Urothelium cell line (cell line): Measurements from ENCODE around the gene FARP2.
"Not testable (repeated sequence)": the region's sequence is repeated elsewhere in the genome, so short reads cannot be mapped to it uniquely, and the experiment has no call there.

ENCODE experiments used
- DNase-seq: peaks from one replicate; pipeline ENCODE4 v3.0.0; 2011; ENCODE audit warnings: low spot score, mixed read lengths
- FAIRE-seq: peaks from 2 replicates; lab custom pipeline; 2011; peaks lifted over from hg19 to GRCh38; lab: Jason Lieb, UNC

The FARP2 gene

DNA sequence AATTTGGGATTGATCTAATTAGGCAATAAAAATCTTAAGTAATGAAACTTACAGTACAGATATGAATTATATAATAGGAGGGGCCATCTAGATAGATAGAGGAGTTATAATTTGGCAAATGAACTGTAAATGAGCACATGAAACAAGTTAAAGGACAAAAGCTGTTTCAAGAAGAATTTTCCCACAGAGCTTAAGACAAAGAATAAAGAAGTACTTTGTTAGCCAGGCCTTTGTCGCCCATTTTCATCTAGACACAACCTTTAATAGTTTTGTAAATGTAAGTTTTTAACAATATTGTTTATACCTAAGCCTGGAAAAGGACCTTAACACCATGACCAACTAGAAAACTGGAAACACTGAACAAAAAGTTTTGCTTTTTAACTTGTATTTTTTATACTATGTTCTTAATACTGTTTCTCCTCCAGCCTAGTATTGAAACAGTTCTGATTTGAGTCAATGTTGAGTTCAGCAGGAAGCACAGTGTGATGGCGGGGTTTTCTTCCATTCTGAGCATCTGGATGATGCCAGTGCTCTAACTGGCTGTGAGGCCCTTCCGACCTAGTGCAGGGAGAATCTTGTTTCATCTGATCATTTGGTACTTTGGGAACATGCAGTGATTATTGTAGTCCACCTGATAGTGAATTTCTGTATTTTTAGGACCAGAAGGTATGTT is 37.6 kb downstream of the FARP2 start:
- no peak for DNase-seq
- FAIRE-seq: no peak

DNA sequence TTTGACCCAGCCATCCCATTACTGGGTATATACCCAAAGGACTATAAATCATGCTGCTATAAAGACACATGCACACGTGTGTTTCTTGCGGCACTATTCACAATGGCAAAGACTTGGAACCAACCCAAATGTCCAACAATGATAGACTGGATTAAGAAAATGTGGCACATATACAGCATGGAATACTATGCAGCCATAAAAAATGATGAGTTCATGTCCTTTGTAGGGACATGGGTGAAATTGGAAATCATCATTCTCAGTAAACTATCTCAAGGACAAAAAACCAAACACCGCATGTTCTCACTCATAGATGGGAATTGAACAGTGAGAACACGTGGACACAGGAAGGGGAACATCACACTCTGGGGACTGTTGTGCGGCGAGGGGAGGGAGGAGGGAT is 40.7 kb downstream of the FARP2 start:
- DNase-seq, FAIRE-seq: not testable (repeated sequence)

DNA sequence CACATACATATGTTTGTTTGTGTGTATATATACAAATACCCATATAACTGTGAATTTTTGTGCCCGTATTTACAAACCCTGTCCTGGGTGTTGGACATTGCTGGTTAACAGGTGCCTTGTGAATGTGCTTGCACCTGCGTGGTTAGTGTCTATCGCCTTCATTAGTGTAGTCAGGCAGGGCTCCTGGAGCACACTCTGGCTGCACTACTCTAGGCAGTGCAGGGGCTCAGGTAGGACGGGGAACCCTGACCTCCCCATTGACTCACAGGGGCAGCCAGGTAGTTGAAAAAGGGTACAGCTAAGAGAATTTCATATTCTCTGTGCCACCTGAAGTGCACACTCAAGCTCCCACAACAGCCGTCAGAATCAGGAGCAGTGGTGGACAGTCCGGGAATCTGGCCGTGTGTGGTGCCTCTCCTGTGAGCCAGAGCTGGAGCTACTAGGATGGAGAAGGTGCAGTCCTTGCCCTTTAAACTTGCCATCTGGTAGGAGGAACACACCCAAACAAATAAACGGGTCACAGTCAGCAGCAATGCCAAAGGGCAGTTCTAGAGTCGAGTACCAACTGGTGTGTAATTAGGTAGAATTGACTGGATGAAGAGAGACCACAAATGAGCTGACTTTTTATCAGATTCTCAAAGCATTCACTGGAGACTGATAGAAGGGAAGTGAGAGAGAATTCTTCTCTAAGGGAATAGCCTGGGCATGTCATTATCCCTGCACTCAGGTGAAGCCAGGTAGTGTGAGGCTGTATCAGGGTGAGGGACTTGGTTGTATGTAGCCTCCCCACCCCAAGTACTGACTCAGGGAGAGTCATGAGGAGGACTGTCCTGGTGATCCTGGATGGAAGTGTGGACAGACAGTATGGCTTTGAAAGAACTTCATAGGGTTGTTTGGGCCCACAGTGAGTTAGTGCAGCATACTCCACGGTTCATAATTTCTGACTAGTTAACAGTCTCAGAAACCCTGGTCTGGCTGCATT is 44.1 kb downstream of the FARP2 start:
- FAIRE-seq (no peak), DNase-seq (no peak)

DNA sequence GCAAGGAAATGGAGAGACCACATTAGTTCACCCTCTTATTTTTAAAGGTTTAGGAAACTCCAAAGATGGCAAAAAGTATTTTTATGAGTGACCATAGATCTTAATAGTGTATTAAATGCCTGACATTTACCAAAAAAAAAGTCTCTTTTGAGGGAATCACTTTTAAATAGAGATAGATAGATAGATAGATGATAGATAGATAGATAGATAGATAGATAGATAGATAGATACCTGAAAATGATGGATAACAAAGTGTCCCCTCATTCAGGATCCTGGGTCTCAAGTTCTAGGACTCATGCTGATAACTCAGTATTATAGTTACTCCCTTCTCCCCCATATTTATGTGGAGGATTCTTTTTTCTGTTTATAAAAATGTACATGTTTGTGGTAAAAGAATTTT is 52.8 kb downstream of the FARP2 start:
- no peak for DNase-seq
- no peak for FAIRE-seq

DNA sequence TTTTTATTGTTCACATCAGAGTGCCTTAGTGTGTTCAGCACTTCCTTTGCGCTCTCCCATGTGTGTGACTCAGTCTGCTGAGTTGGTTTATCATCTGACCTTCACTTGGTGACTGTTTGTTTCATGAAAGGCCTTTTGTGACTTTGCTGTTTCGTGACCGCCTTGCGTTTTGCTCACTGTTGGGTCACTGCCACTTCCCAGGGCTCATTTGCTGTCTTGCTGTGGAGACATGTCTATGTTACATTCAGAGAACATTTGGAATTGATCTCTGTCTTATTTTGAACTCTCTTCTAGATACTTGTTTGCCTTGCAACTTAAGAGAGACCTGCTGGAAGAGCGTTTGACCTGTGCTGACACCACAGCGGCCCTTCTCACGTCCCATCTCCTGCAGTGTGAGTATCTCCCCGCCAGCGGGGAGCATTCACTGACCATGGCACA is 54.7 kb downstream of the FARP2 start:
- no peak for DNase-seq

DNA sequence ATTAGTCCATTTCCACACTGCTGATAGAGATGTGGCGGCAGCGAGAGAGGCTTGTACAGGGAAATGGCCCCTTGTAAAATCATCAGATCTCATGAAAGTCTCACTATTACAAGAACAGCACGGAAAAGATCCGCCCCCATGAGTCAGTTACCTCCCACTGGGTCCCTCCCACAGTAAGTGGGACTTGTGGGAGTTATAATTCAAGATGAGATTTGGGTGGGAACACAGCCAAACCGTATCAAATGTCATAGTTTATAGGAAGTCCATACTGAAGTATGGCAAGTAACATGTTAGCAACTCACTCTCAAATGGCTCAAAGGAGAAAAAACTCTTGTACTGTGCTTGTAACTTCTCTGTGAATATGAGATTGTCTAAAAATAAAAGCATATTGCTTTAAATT is 56.1 kb downstream of the FARP2 start:
- DNase-seq: no peak
- FAIRE-seq: no peak

More for the DNA sequence above, 54.7 kb downstream of the FARP2 start:
- FAIRE-seq: no peak

DNA sequence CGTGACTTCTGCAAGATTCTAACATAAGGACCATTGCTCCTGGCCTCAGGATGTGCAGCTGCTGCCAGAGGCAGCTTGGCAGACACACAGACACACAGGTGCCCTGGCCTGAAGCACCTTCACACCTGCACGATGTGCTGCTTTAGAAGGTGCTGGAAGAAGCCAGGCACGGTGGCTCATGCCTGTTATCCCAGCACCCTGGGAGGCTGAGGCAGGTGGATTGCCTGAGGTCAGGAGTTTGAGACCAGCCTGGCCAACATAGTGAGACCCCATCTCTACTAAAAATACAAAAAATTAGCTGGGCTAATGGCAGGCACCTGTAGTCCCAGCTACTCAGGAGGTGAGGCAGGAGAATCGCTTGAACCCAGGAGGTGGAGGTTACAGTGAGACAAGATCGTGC is 57.4 kb downstream of the FARP2 start:
- not testable (repeated sequence) for FAIRE-seq, DNase-seq

DNA sequence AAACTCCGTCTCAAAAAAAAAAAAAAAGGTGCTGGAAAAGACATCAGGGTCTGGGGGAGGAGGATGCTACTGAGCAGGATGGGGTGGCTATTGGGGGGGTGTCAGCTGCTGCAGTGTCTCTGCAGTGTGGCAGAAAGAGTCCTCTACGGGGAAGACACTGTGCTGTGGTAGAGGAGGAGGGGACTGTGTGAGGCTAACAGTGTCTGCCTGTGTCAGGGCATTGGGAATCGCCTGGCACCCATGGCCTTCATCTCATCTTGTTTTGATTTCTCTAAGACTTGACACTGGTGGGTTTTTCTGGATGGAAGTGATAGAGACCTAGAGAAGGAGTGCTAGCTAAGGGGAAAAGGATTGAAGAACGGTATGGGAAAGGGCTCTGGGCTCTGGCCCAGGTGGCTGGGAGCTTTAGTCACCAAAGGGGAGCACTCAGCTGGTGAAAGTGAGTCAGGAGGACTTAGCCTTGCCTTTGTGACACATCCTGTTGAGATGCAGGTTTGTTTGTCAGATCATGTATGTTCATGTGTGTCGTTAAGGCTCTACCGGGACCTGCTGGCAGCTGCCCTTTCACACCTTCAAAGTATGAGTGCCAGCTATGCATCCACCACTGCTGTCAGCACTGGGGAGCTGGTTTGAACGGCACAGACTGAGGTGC is 58.0 kb downstream of the FARP2 start:
- FAIRE-seq (no peak), DNase-seq (no peak)

DNA sequence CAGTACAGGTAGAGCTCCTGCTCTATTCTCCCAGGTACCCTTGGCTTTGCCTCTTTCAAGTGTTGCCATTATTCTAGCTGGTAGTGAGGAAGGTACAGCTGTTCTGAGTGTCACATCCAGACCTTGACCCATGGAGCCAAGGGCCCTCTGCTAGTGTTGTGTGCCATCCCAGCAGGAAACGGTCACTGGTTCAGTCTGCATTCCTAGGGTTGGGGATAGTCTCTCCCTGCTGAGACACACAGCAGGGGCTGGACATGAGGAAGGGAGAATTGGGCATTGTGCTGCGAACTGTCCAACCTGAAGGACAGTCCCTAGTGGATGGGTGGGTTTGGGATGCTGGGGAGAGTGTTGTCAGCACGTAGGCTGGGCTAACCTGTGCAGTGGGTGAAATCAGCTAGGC is 59.1 kb downstream of the FARP2 start:
- DNase-seq (no peak), FAIRE-seq (no peak)

DNA sequence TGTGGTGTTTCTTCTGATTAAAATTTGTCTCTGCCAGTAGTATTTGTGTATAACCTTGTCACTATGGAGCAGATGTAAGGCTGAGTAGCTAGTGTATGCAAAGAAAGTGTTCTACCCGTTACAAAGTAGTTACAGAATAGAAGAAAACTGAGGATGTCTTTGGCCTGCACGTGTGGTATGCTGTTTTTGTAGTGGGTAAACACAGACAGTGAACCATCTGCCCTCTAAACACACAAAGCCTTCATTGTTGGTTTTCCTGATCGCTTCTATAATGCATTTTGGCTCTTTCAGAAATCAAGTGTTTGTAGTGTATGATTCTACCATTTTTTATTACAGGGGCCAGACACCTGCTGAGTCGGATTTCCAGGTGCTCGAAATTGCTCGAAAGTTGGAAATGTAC is 61.5 kb downstream of the FARP2 start:
- no peak for DNase-seq

DNA sequence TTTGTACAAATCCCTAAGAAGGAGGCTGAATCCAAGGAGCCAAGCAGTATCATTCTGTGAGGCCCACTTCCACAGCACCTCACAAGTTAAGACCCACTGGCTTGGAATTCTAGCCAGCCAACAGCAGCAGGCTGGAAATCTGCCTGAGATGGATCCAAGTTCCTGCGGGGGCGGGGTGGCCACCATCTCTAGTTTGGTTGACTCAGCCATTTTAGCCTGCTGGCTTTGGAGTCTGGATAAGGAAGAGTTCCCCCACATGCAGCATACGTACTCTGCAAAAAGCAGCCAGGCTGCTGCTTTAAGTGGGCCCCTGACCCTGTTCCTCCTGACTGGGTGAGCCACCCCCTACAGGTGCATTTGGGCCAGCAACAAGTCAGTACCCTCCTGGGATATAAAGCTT is 65.2 kb downstream of the FARP2 start:
- DNase-seq: no peak
- no peak for FAIRE-seq

More for the DNA sequence above, 61.5 kb downstream of the FARP2 start:
- no peak for FAIRE-seq

DNA sequence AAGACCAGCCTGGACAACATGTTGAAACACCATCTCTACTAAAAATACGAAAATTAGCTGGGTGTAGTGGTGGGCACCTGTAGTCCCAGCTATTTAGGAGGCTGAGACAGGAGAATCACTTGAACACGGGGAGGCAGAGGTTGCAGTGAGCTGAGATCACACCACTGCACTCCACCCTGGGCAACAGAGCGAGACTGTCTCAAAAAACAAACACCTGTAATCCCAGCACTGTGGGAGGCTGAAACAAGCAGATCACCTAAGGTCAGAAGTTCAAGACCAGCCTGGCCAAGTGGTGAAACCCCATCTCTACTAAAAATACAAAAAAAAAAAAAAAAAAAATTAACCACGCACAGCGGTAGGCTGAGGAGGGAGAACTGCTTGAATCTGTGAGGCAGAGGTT is 65.9 kb downstream of the FARP2 start:
- not testable (repeated sequence) for FAIRE-seq, DNase-seq

DNA sequence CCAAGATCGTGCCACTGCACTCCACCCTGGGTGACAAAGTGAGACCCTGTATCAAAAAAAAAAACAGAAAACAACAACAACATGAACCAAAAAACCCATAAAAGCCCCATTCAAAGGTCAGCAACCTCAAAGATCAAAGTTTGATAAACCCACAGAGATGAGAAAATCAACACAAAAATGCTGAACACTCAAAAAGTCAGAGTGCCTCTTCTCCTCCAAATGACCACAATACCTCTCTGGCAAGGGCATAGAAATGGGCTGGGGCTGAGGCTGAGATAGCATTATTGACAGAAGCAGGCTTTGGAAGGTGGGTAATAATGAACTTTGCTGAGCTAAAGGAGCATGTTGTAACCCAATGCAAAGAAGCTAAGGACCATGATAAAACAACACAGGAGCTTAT is 66.3 kb downstream of the FARP2 start:
- FAIRE-seq: no peak

DNA sequence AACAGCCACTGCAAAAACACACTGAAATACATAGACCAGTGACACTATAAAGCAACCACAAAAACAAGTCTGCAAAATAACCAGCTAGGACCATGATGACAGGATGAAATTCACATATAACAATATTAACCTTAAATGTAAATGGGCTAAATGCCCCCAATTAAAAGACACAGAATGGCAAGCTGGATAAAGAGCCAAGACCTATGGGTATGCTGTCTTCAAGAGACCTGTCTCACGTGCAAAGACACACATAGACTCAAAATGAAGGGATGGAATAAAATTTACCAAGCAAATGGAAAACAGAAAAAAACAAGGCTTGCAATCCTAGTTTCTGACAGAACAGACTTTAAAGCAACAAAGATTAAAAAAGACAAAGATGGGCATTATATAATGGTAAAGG is 67.4 kb downstream of the FARP2 start:
- FAIRE-seq: not testable (repeated sequence)

More for the DNA sequence above, 66.3 kb downstream of the FARP2 start:
- no peak for DNase-seq

DNA sequence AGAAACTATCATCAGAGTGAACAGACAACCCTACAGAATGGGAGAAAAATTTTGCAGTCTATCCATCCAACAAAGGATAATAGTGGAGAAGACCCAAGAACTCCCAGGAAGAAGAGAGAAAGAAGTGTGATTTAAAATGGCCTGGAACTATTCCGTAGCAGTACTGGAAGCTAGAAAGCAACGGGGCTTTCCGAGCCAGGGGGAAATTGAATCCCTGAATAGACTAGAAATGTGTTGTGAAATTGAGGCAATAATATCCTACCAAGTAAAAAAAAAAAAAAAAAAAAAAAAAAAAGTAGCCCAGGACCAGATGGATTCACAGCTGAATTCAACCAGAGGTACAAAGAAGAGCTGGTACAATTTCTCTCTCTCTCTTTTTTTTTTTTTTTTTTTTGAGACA is 69.3 kb downstream of the FARP2 start:
- FAIRE-seq (no peak), DNase-seq (no peak)

More for the DNA sequence above, 67.4 kb downstream of the FARP2 start:
- DNase-seq: not testable (repeated sequence)

DNA sequence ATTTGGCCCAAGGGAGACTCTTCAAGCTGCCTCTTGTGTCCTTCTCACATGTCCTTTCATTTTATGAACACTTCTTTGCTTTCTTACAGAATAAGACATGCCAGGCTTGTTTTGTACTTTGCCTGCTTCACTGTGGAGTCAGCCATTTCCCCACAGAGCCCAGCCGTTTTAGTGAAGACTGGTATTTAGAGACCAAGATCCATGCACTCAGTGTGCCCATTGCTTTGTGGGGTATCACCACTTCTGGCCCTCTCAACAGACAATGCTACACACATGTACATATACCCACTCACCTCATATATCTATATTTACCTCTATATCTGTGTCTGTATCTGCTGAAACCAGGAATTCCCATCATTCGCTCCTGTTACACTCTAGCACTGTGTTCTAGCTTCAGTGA is 74.1 kb downstream of the FARP2 start:
- DNase-seq (no peak), FAIRE-seq (no peak)

DNA sequence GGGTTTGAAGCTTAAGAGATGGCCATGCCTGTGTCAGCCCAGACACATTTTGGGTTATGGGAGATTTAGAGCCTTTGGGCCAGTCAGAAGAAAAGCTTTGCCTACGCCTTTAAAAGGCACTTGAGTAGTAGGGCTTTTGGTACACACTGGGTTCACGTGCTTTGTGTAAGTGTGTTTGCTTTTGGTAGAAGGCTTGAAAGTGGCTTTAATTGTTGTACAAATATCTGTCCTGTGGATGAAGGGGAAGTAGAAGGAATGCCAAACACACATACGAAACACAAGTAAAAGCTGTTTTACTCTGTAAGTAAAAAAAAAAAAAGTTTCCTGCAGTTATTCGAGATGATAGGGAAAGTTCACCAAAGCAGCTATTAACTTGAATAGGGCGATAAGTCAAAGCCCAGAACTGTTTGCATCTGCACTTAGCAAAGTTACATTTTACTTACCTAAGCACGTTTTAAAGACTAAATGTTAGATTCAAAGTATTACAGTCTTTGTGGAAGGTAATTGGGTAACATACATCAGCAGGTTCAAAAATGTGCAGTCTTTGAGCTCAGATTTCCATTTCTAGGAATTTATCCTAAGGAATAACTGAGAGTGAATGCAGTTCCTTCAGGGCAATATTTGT is 76.9 kb downstream of the FARP2 start:
- FAIRE-seq (no peak), DNase-seq (no peak)

DNA sequence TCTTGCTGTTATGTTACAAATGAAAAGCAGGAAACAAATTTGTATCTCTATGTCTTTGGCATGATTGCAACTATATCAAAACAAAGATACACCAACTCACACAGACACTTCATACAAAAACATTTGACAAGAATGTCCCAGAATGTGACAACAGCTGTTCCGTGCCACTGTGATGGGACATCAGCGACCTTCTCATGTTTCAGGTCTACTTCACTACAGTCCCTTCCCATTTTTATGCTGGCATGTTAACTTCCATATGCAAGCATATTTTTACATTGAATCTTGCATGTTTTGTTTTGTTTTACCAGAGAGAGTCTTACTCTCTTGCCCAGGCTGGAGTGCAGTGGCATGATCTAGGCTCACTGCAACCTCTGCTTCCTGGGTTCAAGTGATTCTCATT is 81.1 kb downstream of the FARP2 start:
- FAIRE-seq: no peak

DNA sequence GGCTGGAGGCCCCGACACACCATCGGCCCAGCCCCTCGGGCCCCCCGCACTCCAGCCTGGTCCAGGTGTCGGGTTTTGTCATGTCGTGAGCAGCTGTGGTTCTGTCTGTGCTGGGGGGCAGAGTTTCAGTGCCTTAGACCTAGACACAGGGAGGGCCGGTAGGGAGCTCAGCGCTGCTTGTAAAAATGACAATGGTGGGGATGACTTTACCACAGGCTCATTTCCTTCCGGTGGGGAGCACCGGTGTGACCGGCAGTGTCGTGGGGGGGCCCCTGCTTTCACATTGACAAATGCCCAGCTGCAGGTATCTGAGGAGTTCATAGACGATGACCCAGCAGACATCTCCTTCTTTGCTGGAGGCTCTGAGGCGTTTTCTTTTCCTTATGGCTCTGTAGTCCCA is 85.4 kb downstream of the FARP2 start:
- DNase-seq (no peak), FAIRE-seq (no peak)

More for the DNA sequence above, 81.1 kb downstream of the FARP2 start:
- no peak for DNase-seq

DNA sequence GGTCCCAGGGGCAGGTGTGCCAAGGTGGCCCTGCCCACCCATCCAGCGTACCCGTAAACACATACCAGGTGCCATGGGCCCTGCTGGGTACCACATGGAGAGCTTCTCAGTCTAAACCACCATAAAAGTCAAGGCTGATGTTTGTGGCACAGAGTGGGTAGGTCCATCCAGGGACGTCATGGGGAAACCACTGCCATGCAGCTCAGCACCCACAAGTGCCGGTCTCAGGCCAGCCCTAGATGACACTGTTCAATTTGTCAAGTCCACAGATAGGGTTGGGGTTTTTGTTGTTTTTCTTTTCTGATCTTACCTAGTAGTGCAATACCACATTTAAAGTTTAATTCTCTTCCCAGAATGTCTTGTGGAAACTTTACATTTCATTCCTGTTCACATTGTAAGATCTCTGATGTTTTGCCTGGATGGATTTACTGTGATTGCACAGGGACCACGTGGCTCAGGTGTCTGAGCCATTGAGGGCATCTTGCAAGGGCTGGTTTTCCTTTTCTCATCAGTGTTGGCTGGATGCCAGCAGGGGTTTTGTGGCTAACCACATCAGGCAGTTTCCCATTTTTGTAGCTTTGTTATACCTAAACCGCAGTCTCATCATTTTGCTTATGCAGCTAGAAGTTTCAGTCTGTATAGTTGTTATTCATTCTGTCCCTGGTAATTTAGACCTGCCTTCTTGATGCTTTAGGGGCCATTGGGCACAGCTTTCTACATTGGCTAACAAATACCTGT is 87.6 kb downstream of the FARP2 start:
- FAIRE-seq: no peak
- DNase-seq: peak; percentile 80
